RWPE2 (cell line): ENCODE data around the gene ZNF254.
"Not testable (repeated sequence)": the region's sequence is repeated elsewhere in the genome, so short reads cannot be mapped to it uniquely, and the experiment has no call there.

Experiments
- ATAC-seq: fragments of 200-7000 bp; cut with Tn5 transposase; 3 replicates; pipeline ENCODE4 v1.9.1; 2021; ENCODE audit warnings: low read depth
- DNase-seq: peaks from one replicate; pipeline ENCODE4 v3.0.0-alpha.2; 2020; ENCODE audit warnings: low spot score
- H3K27ac ChIP-seq: fragments of 450-650 bp; 2 replicates; pipeline ENCODE4 v1.5.1; 2017; ENCODE audit warnings: mild to moderate bottlenecking; ENCODE audit not compliant: poor library complexity, severe bottlenecking
- H3K27me3 ChIP-seq: fragments of 250-450 bp; sonication (Bioruptor Pico); 2 replicates; pipeline ENCODE4 v1.5.1; 2021; ENCODE audit warnings: mild to moderate bottlenecking, moderate library complexity; ENCODE audit not compliant: insufficient read depth, poor library complexity, severe bottlenecking
- H3K36me3 ChIP-seq: fragments of 250-450 bp; sonication (Bioruptor Pico); 2 replicates; pipeline ENCODE4 v1.5.1; 2020; ENCODE audit warnings: low read depth, mild to moderate bottlenecking, moderate library complexity
- H3K4me1 ChIP-seq: fragments of 250-450 bp; sonication (Bioruptor Pico); 2 replicates; pipeline ENCODE4 v1.5.1; 2021; ENCODE audit warnings: mild to moderate bottlenecking, moderate library complexity; ENCODE audit not compliant: insufficient read depth, poor library complexity, severe bottlenecking
- H3K4me3 ChIP-seq: fragments of 250-450 bp; sonication (Bioruptor Pico); 2 replicates; pipeline ENCODE4 v1.5.1; 2021; ENCODE audit warnings: mild to moderate bottlenecking, moderate library complexity; ENCODE audit not compliant: severe bottlenecking
- H3K9me3 ChIP-seq: fragments of 250-450 bp; sonication (Bioruptor Pico); 2 replicates; pipeline ENCODE4 v1.5.1; 2021; ENCODE audit warnings: mild to moderate bottlenecking, moderate library complexity; ENCODE audit not compliant: severe bottlenecking
- CTCF ChIP-seq: fragments of 450-650 bp; IDR thresholded peaks from one replicate; pipeline ENCODE4 v1.5.1; 2017; ENCODE audit warnings: mild to moderate bottlenecking, moderate library complexity; ENCODE audit not compliant: poor library complexity, severe bottlenecking

The ZNF254 gene

GRCh38 chr19:24074720-24075454, 12.1 kb upstream of the ZNF254 start:
- H3K4me3 ChIP-seq, result no peak overlapping the region
- no peak for TF ChIP-seq CTCF
- H3K27ac ChIP-seq, result no peak overlapping the region
- no peaks in the 10 kb centered on the region for H3K36me3 ChIP-seq
- no peaks in the 10 kb centered on the region for H3K27me3 ChIP-seq
- H3K4me1 ChIP-seq, result no peaks in the 10 kb centered on the region
- no peak for DNase-seq
- no peak for ATAC-seq
- no peaks in the 10 kb centered on the region for H3K9me3 ChIP-seq

- H3K9me3 ChIP-seq, ATAC-seq, H3K27me3 ChIP-seq, H3K27ac ChIP-seq, H3K4me1 ChIP-seq, H3K36me3 ChIP-seq, DNase-seq, H3K4me3 ChIP-seq: not testable (repeated sequence)
These were observed 11.5 kb upstream of the ZNF254 start for GRCh38 chr19:24075530-24075929.

GRCh38 chr19:24078680-24079079, 8.3 kb upstream of the ZNF254 start:
- Histone ChIP-seq H3K4me3 (no peak overlapping the region), H3K27me3 (no peaks in the 10 kb centered on the region), H3K27ac (no peak overlapping the region), H3K9me3 (no peaks in the 10 kb centered on the region), H3K4me1 (no peaks in the 10 kb centered on the region), H3K36me3 (no peaks in the 10 kb centered on the region)
- ATAC-seq (no peak), DNase-seq (no peak)
- no peak for TF ChIP-seq CTCF

GRCh38 chr19:24081056-24081455, 5.9 kb upstream of the ZNF254 start:
- Histone ChIP-seq H3K27ac (no peak overlapping the region), H3K36me3 (no peaks in the 10 kb centered on the region), H3K4me3 (no peak overlapping the region), H3K27me3 (no peaks in the 10 kb centered on the region), H3K4me1 (no peaks in the 10 kb centered on the region), H3K9me3 (no peaks in the 10 kb centered on the region)
- DNase-seq (no peak), ATAC-seq (no peak)
- TF ChIP-seq CTCF, result no peak

GRCh38 chr19:24098359-24098758, 11.4 kb downstream of the ZNF254 start:
- H3K27ac ChIP-seq, result no peak overlapping the region
- H3K36me3 ChIP-seq, result peaks cover 34% of the 10 kb centered on the region
- H3K9me3 ChIP-seq, result peaks cover 5% of the 10 kb centered on the region
- no peaks in the 10 kb centered on the region for H3K27me3 ChIP-seq
- H3K4me3 ChIP-seq, result no peak overlapping the region
- H3K4me1 ChIP-seq, result no peaks in the 10 kb centered on the region
- no peak for ATAC-seq
- DNase-seq, result no peak
- no peak for TF ChIP-seq CTCF
